ENCODE results near the gene HAND2.

HAND2 gene

DNA sequence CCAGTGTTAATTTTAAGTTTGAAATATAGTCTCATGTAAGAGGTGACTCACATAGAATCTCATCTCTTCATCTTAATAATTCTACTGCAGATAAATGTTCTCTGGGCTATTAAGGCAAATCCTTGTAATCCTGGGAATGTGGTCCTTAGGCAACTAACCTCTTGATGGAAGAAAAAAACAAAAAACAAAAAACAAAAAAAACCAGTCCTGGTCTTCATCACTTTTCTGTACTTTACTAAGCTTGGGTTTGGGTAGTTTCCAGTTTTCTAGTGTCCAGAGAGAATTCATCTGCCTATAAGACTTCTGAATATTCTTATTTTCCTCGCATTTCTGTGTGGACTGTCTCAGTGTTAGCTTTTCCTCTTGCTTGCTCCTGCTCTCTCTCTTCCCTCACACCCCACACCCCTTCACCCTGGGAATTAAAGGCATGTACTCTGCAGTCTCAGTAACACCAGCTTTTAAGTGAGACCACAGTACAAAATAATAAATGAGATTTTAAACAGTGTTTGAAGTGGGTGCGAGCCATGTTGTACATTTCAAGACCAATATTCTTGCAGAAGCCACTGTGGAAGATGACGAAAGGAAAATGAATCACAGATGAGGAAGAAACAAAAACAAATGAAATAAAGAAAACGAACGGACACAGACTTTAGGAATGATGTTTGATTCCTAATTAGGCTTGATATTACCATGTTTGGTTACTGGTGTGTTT lies 51.7 kb downstream of the HAND2 start:
- no peaks in the 10 kb centered on the region for H3K9me3 ChIP-seq (ENCODE audit: control insufficient read depth, low read length)
- no peaks in the 10 kb centered on the region for H3K27me3 ChIP-seq (replicated peaks; ENCODE audit: control insufficient read depth, insufficient read depth, low read length, poor library complexity, severe bottlenecking)
- no peak for DNase-seq
- H3K36me3 ChIP-seq (ENCODE audit: control insufficient read depth, insufficient read depth, low read length): no peaks in the 10 kb centered on the region
- no peak overlapping the region for H3K27ac ChIP-seq (ENCODE audit: insufficient read depth, low read length, poor library complexity, severe bottlenecking)
- H3K4me3 ChIP-seq (ENCODE audit: insufficient read depth, low read depth, low read length, poor library complexity, severe bottlenecking): no peak overlapping the region
- H3K4me1 ChIP-seq (ENCODE audit: control insufficient read depth, insufficient read depth, low read length, poor library complexity, severe bottlenecking): no peaks in the 10 kb centered on the region

DNA sequence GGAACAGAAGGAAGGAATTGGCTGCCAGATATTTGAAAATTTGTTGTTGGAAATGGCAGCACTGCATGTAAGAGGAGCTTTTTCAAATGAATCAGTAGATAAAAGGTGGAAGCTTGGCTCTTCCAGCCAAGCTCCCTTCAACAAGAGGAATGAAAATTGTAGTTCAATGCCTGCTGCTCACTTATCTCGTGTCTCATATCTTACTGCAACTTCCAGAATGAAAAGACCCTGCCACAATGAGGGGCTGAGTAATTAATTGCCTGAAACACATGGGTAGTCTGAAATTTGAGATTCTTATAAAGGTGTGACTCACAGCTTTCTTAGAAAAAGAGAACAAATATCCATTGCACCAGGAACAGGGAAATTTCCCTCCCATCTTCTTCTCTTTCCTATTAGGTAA lies 53.0 kb downstream of the HAND2 start:
- Histone ChIP-seq H3K36me3 (ENCODE audit: control insufficient read depth, insufficient read depth, low read length) (no peaks in the 10 kb centered on the region), H3K27me3 (replicated peaks; ENCODE audit: control insufficient read depth, insufficient read depth, low read length, poor library complexity, severe bottlenecking) (no peaks in the 10 kb centered on the region), H3K9me3 (ENCODE audit: control insufficient read depth, low read length) (no peaks in the 10 kb centered on the region), H3K4me3 (ENCODE audit: insufficient read depth, low read depth, low read length, poor library complexity, severe bottlenecking) (no peak overlapping the region), H3K27ac (ENCODE audit: insufficient read depth, low read length, poor library complexity, severe bottlenecking) (no peak overlapping the region), H3K4me1 (ENCODE audit: control insufficient read depth, insufficient read depth, low read length, poor library complexity, severe bottlenecking) (no peaks in the 10 kb centered on the region)
- DNase-seq: no peak

All from effector memory CD4-positive, alpha-beta T cell (primary cell).